Activated T-cell treated with anti-CD3 and anti-CD28 coated beads, Interleukin-2, amount 50 U/mL, for 24 hours (primary cell): ENCODE results near the gene GIGYF1.

ENCODE experiments used
- DNase-seq: peaks from one replicate; pipeline ENCODE4 v3.0.0-alpha.2; 2020
- H3K27ac Mint-ChIP-seq: 2 replicates; pipeline ENCODE4 v1.8.0; 2020; ENCODE audit warnings: mild to moderate bottlenecking, mixed read lengths
- H3K27me3 Mint-ChIP-seq: 2 replicates; pipeline ENCODE4 v1.8.0; 2020; ENCODE audit warnings: mixed read lengths
- H3K36me3 Mint-ChIP-seq: 2 replicates; pipeline ENCODE4 v1.8.0; 2020; ENCODE audit warnings: low read depth, mixed read lengths
- H3K4me1 Mint-ChIP-seq: 2 replicates; pipeline ENCODE4 v1.8.0; 2020; ENCODE audit warnings: low read depth, mixed read lengths
- H3K4me3 Mint-ChIP-seq: 2 replicates; pipeline ENCODE4 v1.8.0; 2020; ENCODE audit warnings: mild to moderate bottlenecking, moderate library complexity, mixed read lengths
- H3K9me3 Mint-ChIP-seq: 2 replicates; pipeline ENCODE4 v1.8.0; 2020; ENCODE audit warnings: mixed read lengths

Gene GIGYF1

DNA sequence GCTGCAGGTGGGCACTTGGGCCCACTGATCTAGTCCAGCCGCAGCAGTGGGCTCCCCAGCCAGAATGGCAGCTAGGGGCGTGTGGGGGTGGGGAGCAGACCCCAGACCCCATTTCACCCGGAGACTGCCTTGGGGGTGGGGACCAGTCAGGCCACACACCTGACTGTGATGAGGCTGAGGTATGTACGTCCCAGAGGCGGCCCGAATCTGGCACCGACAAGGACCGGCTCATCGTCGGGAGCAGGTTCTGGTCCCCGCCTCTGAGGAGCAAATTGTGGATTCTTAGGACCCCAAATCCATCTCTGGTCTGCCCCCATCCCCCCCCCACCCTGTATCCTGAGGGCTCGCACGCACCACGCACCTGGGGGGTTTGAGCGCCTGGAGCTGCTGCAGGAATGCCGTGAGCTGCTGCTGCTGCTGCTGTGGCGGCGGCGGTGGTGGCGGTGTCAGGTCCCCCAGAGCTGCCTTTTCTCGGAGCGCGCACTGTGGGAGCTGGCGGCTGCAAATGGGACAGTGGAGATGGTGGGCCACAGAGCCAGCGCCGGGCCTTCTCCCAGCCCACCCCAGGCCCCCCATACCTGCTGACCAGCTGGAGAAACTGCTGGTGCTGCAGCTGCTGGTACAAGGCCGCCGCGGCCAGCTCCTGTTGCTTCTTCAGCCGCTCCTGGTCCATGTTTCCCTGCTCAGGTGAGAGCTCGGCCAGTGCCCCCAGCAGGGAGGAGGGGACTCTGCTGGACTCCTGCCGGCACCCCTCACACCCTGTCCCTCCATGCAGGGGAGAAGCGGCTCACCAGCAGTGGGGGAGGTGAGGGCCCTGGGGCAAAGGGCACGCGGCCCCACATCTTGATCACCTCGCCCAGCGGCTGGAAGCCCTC lies 10.2 kb downstream of the GIGYF1 start:
- no peak overlapping the region for H3K4me3 Mint-ChIP-seq
- no peaks in the 10 kb centered on the region for H3K27me3 Mint-ChIP-seq
- peaks cover 42% of the 10 kb centered on the region for H3K4me1 Mint-ChIP-seq
- no peak overlapping the region for H3K27ac Mint-ChIP-seq
- peaks cover 85% of the 10 kb centered on the region for H3K36me3 Mint-ChIP-seq
- DNase-seq = no peak
- no peaks in the 10 kb centered on the region for H3K9me3 Mint-ChIP-seq

DNA sequence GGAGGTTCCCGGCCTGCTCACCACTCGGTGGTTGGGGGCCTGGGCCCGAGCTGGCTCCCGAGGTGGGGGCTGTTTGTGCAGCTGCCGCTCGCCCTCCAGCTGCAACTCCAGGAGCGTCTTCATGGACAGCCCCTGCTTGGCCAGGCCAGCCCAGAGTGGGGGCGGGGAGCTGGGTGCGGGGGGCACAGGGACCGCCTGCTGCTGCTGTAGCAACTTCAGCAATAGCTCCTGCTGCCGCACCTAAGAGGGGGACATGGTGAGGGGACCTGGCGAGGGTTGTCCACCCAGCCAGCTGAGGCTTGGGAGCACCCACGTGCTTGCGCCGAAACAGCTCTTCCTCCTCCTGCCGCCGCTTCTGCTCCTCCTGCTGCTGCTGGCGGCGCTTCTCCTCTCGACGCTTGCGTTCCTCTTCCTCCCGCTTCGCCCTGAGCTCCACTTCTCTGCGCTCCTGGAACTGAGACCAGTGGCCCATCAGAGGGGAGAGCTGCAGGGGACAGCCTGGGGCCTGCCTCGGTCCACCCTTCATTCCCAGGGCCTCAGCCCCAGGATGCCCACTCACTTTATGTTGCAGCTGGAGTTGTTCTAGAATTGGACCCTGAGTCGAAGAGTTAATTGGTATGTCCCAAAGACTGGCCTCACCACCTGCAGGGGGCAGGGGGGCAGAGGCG lies 10.9 kb downstream of the GIGYF1 start:
- Mint-ChIP-seq H3K4me3 (no peak overlapping the region), H3K36me3 (peaks cover 83% of the 10 kb centered on the region), H3K27ac (peak overlapping the region; percentile 52), H3K9me3 (no peaks in the 10 kb centered on the region), H3K4me1 (peaks cover 38% of the 10 kb centered on the region), H3K27me3 (no peaks in the 10 kb centered on the region)
- DNase-seq = peak; percentile 32

DNA sequence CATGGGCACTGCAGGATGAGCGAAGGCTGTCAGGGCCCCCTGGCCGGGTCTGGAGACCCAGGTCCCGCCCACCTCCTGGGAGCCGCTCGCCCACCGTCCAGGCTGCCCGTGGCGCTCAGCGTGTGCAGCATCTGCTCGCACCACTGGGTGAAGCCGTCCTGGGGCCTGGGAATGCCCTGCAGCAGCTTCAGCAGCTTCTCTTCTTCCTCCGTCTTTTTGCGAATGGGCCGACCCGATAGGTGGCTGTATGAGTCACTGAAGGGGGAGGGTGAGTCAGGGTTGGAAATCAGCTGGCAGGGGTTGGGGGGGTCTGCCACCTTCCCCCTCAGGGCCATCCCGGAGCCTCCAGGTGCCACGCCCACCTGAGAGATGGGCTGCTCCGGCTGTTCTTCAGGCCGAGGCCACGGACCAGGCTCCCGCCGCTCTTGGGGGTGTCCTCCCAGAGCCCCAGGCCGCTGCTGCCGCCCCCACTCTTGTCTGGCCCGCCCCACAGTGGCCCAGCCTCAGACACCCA lies 11.8 kb downstream of the GIGYF1 start:
- H3K9me3 Mint-ChIP-seq = no peaks in the 10 kb centered on the region
- peaks cover 38% of the 10 kb centered on the region for H3K4me1 Mint-ChIP-seq
- no peaks in the 10 kb centered on the region for H3K27me3 Mint-ChIP-seq
- H3K36me3 Mint-ChIP-seq = peaks cover 85% of the 10 kb centered on the region
- peak; percentile 52 for DNase-seq
- H3K4me3 Mint-ChIP-seq = no peak overlapping the region
- peak overlapping the region; percentile 29 for H3K27ac Mint-ChIP-seq

DNA sequence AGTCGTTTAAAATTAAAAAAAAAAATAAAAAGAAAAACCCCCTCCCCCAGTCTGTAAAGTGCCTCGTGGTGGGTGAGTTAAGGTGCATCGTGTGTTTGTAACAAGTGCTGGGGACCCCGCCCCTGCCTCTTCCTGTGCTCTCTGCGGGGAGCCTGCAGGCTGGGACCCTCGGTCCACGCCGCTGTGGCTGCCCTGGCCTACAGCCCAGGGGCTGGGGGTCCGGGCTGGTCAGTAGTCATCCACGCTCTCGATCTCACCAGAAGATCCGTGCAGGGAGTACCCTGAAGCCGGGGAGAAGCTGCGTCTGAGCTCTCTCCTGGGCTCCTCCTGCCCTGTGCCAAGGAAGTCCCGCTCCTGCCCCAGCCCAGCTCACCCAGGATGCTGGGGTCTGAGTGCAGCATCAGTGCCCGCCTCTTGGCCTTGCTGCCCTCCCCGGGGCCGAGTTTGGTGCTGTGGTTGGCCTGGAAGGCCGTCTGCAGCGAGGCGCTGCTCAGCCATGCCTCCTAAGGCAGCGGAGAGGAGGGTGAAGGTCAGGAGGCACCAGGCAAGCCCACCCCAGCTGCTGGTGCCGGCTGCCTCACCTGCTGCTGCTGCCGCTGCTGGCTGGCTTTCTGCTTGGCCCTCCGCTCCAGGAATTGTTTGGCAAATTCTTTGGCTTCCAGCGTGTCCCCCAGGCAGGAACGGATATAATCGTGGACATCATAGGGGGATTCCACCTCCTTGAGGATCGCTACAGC lies 12.4 kb downstream of the GIGYF1 start:
- H3K9me3 Mint-ChIP-seq = no peaks in the 10 kb centered on the region
- H3K4me1 Mint-ChIP-seq = peaks cover 42% of the 10 kb centered on the region
- peak overlapping the region; percentile 67 for H3K27ac Mint-ChIP-seq
- no peak for DNase-seq
- H3K4me3 Mint-ChIP-seq = no peak overlapping the region
- no peaks in the 10 kb centered on the region for H3K27me3 Mint-ChIP-seq
- H3K36me3 Mint-ChIP-seq = peaks cover 83% of the 10 kb centered on the region

DNA sequence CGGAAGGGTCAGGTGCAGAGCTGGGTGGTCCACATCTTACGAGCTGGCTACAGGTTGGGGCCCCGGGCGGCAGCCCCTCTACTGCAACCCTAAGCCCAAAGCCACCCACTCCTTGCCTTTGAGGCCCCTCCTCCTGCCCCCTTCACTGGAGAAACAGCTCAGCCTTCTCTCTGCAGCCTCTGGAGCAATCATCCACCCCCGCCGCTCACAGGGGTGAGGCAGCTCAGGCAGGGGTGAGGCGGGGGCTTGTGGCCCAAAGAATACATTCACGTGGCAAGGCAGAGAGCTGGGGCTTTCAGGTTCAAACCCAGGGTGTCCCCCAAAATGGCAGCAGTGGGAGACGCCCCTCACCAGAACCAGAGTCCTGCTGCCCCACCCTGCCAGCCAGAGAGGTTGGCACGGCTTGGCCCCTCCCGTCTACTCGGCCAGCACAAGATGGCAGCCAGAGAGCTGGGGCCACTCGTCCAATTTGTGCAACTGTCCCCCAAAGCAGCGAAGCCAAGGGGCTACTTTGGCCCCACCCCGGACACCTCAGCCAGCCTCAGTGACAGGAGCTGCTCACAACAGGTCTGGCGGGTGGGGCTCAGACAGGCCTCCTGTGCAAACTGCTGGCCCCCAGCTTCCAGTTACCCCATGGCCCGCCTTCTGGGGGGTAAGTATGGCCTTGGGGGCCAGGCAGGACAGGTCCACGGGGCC lies 13.3 kb downstream of the GIGYF1 start:
- Mint-ChIP-seq H3K4me3 (no peak overlapping the region), H3K27me3 (no peaks in the 10 kb centered on the region), H3K9me3 (no peaks in the 10 kb centered on the region), H3K4me1 (peaks cover 46% of the 10 kb centered on the region), H3K27ac (peak overlapping the region; percentile 40), H3K36me3 (peaks cover 81% of the 10 kb centered on the region)
- DNase-seq = peak; percentile 35

DNA sequence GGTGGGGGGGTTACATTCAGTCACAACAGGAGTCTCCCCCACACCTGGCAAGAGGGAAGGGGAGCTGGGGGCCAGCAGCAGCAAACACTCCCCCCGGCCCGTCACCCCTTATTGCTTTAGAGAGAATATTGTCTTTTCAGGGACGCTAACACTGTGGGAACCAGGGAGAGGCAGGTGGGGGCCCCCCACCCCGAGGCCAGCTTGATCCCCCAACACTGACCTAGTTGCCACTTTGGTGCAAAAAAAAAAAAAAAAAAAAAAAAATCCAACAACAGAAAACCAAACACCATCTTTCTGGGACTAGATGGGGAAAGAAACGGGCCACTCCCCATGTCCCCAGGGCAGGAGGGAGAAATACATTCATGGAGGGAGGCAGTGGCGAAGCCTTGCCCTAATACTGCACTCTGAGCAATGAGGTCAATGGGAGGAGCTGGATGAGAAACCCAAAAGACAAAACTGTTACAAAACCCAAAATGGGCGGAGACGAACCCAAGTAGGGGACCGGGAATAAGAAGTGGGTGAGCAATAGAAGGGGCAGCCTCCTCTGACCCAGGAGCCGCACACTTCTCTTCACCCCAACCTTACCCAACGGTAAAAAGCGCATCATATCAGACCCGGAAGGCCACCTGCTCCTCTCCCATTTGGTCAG lies 14.0 kb downstream of the GIGYF1 start:
- DNase-seq = no peak
- peak overlapping the region; percentile 79 for H3K27ac Mint-ChIP-seq
- no peaks in the 10 kb centered on the region for H3K9me3 Mint-ChIP-seq

DNA sequence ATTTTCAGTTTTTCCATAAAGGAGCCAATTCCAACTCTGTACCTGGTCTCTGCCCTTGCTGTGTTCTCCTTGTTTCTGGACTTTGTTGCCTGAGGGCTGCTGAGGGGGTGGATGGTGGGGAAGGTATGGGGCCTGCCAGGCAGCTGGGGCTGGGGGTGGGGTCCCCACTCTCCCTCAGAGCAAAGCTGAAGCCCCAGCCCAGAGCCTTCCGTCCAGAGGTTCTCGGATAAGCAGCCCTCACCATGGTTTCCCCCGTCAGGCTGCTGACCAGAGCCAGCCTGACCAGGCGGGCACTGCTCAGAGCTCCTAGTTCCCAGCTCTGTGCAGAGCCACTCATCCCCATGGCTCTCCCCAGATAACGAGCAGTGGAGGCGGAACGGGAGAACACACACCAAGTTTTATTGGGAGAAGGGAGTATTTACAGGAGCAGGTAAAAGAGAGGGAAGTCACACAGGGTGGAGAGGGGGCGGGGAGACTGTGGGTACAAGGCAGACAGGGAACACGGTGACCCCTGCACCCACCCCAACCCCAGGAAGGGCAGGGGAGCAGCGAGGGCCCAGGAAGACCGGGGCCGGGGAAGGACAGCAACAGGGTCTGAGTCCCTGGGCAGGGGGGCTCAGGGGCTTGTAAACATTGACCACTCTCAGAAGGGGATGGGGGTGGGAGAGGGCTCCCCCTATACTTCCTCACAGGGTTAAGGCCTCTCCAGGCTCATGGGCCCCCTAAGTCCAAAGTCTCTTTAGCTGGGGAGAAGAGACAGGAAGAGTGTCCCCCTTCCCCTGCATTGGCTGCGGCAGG lies 14.7 kb downstream of the GIGYF1 start:
- Mint-ChIP-seq H3K9me3 (no peaks in the 10 kb centered on the region), H3K27ac (peak overlapping the region; percentile 79), H3K36me3 (peaks cover 74% of the 10 kb centered on the region), H3K27me3 (no peaks in the 10 kb centered on the region), H3K4me1 (peaks cover 46% of the 10 kb centered on the region), H3K4me3 (no peak overlapping the region)
- no peak for DNase-seq

More for the DNA sequence above, 14.0 kb downstream of the GIGYF1 start:
- no peaks in the 10 kb centered on the region for H3K27me3 Mint-ChIP-seq
- peaks cover 46% of the 10 kb centered on the region for H3K4me1 Mint-ChIP-seq
- H3K4me3 Mint-ChIP-seq = no peak overlapping the region
- peaks cover 76% of the 10 kb centered on the region for H3K36me3 Mint-ChIP-seq

DNA sequence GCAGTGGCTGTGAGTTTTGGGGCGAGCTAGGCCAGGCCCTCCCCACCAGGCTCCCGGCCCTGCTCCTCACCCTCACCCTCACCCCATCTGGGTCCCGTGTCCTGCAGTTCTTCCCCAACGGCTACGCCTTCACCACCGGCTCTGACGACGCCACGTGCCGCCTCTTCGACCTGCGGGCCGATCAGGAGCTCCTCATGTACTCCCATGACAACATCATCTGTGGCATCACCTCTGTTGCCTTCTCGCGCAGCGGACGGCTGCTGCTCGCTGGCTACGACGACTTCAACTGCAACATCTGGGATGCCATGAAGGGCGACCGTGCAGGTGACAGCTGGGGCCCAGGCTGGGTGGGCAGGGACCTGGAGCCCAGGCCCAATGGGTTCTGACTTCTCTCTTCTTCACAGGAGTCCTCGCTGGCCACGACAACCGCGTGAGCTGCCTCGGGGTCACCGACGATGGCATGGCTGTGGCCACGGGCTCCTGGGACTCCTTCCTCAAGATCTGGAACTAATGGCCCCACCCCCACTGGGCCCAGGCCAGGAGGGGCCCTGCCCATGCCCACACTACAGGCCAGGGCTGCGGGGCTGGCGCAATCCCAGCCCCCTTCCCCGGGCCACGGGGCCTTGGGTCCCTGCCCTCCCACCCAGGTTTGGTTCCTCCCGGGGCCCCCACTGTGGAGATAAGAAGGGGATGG lies 15.6 kb downstream of the GIGYF1 start:
- Mint-ChIP-seq H3K27ac (peak overlapping the region; percentile 85), H3K36me3 (peaks cover 74% of the 10 kb centered on the region), H3K4me1 (peaks cover 46% of the 10 kb centered on the region), H3K27me3 (no peaks in the 10 kb centered on the region), H3K4me3 (no peak overlapping the region), H3K9me3 (no peaks in the 10 kb centered on the region)
- DNase-seq = no peak

DNA sequence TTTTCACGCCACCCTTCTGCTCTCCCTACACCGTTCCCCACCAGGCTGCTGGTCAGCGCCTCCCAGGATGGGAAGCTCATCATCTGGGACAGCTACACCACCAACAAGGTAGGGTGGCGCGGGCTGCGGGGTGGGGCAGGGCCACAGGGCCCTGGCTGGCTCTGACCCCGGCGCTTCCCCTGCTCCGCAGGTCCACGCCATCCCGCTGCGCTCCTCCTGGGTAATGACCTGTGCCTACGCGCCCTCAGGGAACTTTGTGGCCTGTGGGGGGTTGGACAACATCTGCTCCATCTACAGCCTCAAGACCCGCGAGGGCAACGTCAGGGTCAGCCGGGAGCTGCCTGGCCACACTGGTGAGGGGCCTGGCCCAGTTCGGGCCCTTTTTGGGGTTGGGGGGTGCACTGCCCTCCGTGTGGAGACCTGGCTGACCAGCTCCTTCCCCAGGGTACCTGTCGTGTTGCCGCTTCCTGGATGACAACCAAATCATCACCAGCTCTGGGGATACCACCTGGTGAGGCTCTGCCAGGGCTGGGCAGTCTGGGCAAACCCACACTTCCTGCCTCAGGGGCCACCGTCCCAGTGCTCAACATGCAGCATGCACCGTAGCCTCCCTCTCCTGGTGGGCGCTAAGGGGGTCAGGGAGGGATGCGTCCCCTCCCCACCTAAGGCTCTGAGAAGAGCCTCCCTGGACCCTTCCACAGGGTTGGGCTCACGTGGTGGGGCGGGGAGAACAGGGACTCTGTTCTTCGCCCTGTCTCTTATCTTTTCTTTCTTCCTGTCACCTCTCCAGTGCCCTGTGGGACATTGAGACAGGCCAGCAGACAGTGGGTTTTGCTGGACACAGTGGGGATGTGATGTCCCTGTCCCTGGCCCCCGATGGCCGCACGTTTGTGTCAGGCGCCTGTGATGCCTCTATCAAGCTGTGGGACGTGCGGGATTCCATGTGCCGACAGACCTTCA lies 16.5 kb downstream of the GIGYF1 start:
- Mint-ChIP-seq H3K36me3 (peaks cover 70% of the 10 kb centered on the region), H3K27ac (peak overlapping the region; percentile 93), H3K27me3 (no peaks in the 10 kb centered on the region), H3K4me1 (peaks cover 46% of the 10 kb centered on the region), H3K9me3 (no peaks in the 10 kb centered on the region), H3K4me3 (peak overlapping the region; percentile 52)
- no peak for DNase-seq

DNA sequence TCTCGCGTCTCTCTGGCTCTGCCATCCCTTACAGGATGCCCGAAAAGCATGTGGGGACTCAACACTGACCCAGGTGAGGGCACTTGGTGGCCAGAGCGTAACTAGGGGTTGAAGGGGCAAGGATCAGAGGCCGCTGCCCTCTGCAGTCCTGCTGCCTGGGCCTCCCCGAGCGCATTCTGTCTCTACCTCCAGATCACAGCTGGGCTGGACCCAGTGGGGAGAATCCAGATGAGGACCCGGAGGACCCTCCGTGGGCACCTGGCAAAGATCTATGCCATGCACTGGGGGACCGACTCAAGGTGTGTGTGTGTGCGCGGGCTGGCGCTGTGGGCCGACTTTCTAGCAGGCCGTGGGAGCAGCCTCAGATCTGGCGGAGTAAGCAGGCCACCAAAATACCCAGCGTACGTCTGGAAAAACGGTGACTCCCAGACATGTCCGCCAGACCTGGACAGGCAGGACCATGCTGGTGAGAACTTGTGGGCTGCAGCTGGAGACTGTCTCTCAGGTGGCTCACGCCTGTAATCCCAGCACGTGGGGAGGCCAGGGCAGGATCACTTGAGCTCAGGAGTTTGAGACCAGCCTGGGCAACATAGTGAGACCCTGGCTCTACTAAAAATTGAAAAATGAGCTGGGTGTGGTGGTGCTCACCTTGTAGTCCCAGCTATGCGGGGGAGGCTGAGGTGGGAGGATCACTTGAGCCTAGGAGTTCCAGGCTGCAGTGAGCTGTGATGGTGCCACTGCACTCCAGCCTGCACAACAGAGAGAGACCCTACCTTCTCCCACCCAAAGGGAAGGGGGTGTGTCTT lies 17.3 kb downstream of the GIGYF1 start:
- DNase-seq = no peak
- Mint-ChIP-seq H3K4me1 (peaks cover 39% of the 10 kb centered on the region), H3K4me3 (peak overlapping the region; percentile 84), H3K27me3 (no peaks in the 10 kb centered on the region), H3K36me3 (peaks cover 61% of the 10 kb centered on the region), H3K9me3 (no peaks in the 10 kb centered on the region), H3K27ac (peak overlapping the region; percentile 93)

DNA sequence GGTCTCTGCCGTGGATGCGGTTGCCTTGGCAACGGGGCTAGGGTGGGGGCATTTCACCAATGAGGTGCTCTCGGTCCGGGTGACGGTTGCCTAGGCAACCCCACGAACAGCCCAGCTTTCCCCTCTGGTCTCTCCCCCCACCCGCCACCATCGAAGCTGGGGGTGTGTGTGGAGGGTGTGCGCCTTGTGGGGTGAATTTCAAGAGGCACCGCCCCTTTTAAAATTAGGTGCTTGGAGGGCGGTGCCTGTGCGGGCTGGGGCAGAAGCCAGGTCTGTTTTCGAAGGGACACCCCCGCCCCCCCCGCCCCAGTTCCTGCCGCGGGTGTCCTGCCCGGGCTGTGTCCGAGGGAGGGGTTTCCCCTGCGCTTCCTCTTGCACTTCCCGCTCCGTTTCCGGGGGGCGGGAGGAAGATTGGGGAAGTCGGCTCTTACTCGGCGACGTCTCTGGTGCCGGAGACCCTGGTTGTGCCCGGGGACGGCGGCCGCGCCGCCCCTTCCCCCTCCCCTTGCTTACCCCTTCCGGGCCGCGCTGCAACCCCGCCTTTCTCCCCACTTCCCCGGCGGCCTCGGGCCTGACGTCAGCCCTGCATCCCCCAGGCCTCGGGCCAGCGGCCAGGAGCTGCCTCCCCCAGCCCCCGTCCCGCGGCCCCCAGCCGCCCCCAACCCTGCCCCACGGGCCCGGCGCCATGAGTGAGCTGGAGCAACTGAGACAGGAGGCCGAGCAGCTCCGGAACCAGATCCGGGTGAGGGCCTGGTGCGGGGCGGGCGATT lies 18.3 kb downstream of the GIGYF1 start:
- peaks cover 34% of the 10 kb centered on the region for H3K4me1 Mint-ChIP-seq
- DNase-seq = peak; percentile 84
- peaks cover 51% of the 10 kb centered on the region for H3K36me3 Mint-ChIP-seq
- H3K27ac Mint-ChIP-seq = peak overlapping the region; percentile 93
- H3K4me3 Mint-ChIP-seq = peak overlapping the region; percentile 84
- no peaks in the 10 kb centered on the region for H3K9me3 Mint-ChIP-seq
- no peaks in the 10 kb centered on the region for H3K27me3 Mint-ChIP-seq
